ENCODE results near the gene PIK3CD.
A peak's percentile ranks its signal among the peaks of the same experiment; 100 is the strongest.

GRCh38 chr1:9629445-9630201 is 21.9 kb upstream of the PIK3CD start:
- TF ChIP-seq POLR2A (IDR thresholded peaks at IDR 0.05; ENCODE audit: low read depth, low read length) (peak; percentile 76), BHLHE40 (IDR thresholded peaks at IDR 0.05; ENCODE audit: borderline replicate concordance in 1 of 2, low read depth in 2 of 2, low read length in 1 of 2) (peak; percentile 92 to 95), TCF12 (IDR thresholded peaks at IDR 0.05; ENCODE audit: low read depth, low read length) (no peak), ATF7 (IDR thresholded peaks at IDR 0.05; ENCODE audit: low read depth) (peak; percentile 43; the same call in 1 of the 2 replicates), SMARCA5 (IDR thresholded peaks at IDR 0.05) (peak; percentile 100), USF2 (IDR thresholded peaks at IDR 0.05; ENCODE audit: borderline replicate concordance, low read depth, low read length) (no peak), NFIC (IDR thresholded peaks at IDR 0.05; ENCODE audit: low read depth, low read length) (no peak)
